HG03457 (cell line): ENCODE results near the gene RNF144B.
"Not testable (repeated sequence)": the region's sequence is repeated elsewhere in the genome, so short reads cannot be mapped to it uniquely, and the experiment has no call there.

Experiments used
- ATAC-seq: cut with Tn5 transposase; IDR thresholded peaks from one replicate; pipeline ENCODE4 v1.9.1; 2021; ENCODE audit warnings: moderate number of reproducible peaks; ENCODE audit not compliant: unreplicated experiment

Gene RNF144B

GRCh38 chr6:18405477-18406293, 18.5 kb downstream of the RNF144B start:
- no peak for ATAC-seq

- no peak for ATAC-seq
Observed at GRCh38 chr6:18406955-18407749, 20.0 kb downstream of the RNF144B start.

GRCh38 chr6:18409602-18410001, 22.5 kb downstream of the RNF144B start:
- not testable (repeated sequence) for ATAC-seq

- no peak for ATAC-seq
Observed at GRCh38 chr6:18410412-18410811, 23.3 kb downstream of the RNF144B start.

GRCh38 chr6:18412068-18412467, 24.9 kb downstream of the RNF144B start:
- ATAC-seq: no peak

- ATAC-seq: no peak
Observed at GRCh38 chr6:18412644-18413043, 25.5 kb downstream of the RNF144B start.

- ATAC-seq: no peak
Observed at GRCh38 chr6:18413381-18413780, 26.2 kb downstream of the RNF144B start.

GRCh38 chr6:18414116-18414515, 27.0 kb downstream of the RNF144B start:
- no peak for ATAC-seq

- ATAC-seq: no peak
Observed at GRCh38 chr6:18415207-18415606, 28.1 kb downstream of the RNF144B start.

GRCh38 chr6:18415671-18416340, 28.7 kb downstream of the RNF144B start:
- ATAC-seq: no peak

- ATAC-seq: no peak
Observed at GRCh38 chr6:18416341-18416679, 29.2 kb downstream of the RNF144B start.

GRCh38 chr6:18420328-18420727, 33.2 kb downstream of the RNF144B start:
- ATAC-seq: no peak

GRCh38 chr6:18422136-18422535, 35.0 kb downstream of the RNF144B start:
- ATAC-seq: no peak

- ATAC-seq: no peak
Observed at GRCh38 chr6:18423426-18423825, 36.3 kb downstream of the RNF144B start.

- no peak for ATAC-seq
Observed at GRCh38 chr6:18424201-18424600, 37.1 kb downstream of the RNF144B start.

GRCh38 chr6:18425218-18425617, 38.1 kb downstream of the RNF144B start:
- no peak for ATAC-seq

GRCh38 chr6:18427296-18427695, 40.1 kb downstream of the RNF144B start:
- no peak for ATAC-seq

- no peak for ATAC-seq
Observed at GRCh38 chr6:18429655-18430297, 42.6 kb downstream of the RNF144B start.

- ATAC-seq: no peak
Observed at GRCh38 chr6:18431581-18431980, 44.4 kb downstream of the RNF144B start.

GRCh38 chr6:18432180-18432579, 45.0 kb downstream of the RNF144B start:
- no peak for ATAC-seq

- no peak for ATAC-seq
Observed at GRCh38 chr6:18432619-18433018, 45.5 kb downstream of the RNF144B start.
